ENCODE results near the gene UBAC1. TPM values are rescaled to one million over a fixed set of nuclear protein-coding genes. Genes with fewer than 3 reads are reported as not detected.

UBAC1 gene
- total and polyA plus RNA-seq, 9 of the 15 experiments (the other 6 are each of a cell fraction or from before 2014, with no cell fraction given), result 94.0 to 399 (median 228) TPM

DNA sequence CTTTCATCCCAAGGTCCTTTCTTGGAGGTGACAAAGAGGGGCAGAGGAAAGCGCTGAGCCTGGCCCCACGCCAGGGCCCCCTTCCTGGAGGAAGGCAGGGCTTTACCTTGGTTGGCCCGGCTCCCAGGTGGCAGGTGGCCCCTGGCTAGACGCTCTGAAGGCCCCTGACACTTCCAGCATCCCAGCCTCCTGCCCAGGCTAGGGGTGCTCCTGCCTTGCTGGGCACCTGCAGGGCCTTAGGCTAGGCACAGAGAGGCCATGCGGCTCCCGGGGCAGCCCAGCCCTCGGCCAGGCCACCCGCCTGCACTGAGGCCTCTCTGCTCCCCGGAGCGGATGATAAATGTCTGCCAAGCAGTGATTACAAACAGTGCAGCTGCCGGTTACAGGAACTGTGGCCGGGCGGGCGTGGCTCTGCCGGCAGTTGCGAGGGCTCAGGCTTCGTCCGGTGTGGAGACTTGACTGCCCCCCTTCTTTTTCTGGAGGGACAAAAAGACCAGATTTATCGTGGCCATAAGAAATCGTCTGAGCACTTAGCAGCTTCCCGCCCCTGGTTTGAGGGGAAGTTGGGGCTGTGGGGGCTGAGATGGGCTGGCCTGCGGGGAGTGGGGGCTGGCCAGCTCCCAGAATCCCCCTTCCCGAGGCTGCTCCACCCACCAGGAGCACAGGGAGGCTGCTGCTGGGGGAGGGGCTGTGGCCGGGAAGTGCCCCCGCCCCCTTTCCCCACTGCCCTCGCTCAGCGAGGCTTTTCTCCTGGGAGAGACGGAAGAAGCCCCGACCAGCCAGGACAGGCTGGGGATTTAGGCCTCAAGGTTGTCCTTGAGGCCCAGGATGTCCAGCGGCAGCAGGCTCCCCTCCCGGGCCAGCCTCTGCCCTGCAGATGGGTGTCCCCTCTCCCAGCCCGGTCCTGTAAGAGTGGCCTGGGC, 31.6 kb upstream of the UBAC1 start (continued):
- TF ChIP-seq KLF1 (tag; IDR thresholded peaks at IDR 0.05), result 0 out of 2 replicates have a peak, but pooled peaks have one; percentile 56
- TF ChIP-seq, protein P1, sequence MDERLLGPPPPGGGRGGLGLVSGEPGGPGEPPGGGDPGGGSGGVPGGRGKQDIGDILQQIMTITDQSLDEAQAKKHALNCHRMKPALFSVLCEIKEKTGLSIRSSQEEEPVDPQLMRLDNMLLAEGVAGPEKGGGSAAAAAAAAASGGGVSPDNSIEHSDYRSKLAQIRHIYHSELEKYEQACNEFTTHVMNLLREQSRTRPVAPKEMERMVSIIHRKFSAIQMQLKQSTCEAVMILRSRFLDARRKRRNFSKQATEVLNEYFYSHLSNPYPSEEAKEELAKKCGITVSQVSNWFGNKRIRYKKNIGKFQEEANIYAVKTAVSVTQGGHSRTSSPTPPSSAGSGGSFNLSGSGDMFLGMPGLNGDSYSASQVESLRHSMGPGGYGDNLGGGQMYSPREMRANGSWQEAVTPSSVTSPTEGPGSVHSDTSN (CRISPR knock-in tag; IDR thresholded peaks at IDR 0.05; ENCODE audit: low read depth), result no peak
- TF ChIP-seq, protein P1 (tag; conservative IDR thresholded peaks at IDR 0.05; ENCODE audit: low read depth), result peak; percentile 91
- no peak for TF ChIP-seq NCOA6 (IDR thresholded peaks at IDR 0.05)
- TF ChIP-seq BHLHE40 (IDR thresholded peaks at IDR 0.05; ENCODE audit: low read length), result peak; percentile 71; the same call in 1 of the 2 replicates
- TF ChIP-seq SP1 (CRISPR knock-in tag; IDR thresholded peaks at IDR 0.05), result peak; percentile 26
- peak; percentile 60; the same call in 1 of the 2 replicates for TF ChIP-seq SMARCA4 (IDR thresholded peaks at IDR 0.05)
- no peak for TF ChIP-seq SMARCB1 (IDR thresholded peaks at IDR 0.05; ENCODE audit: insufficient read length, low read depth)
- peak; percentile 84 for TF ChIP-seq POLR2G (IDR thresholded peaks at IDR 0.05; ENCODE audit: low read depth, low read length)
- no peak for TF ChIP-seq SREBF1 (IDR thresholded peaks at IDR 0.05; ENCODE audit: borderline replicate concordance, low read depth, low read length)
- no peak for TF ChIP-seq ZNF212 (CRISPR knock-in tag; IDR thresholded peaks at IDR 0.05)
- TF ChIP-seq HOXB6 (CRISPR knock-in tag; IDR thresholded peaks at IDR 0.05; ENCODE audit: borderline replicate concordance), result no peak
- TF ChIP-seq ZNF146 (CRISPR knock-in tag; IDR thresholded peaks at IDR 0.05; ENCODE audit: unreplicated experiment), result no peak
- TF ChIP-seq, protein P2, sequence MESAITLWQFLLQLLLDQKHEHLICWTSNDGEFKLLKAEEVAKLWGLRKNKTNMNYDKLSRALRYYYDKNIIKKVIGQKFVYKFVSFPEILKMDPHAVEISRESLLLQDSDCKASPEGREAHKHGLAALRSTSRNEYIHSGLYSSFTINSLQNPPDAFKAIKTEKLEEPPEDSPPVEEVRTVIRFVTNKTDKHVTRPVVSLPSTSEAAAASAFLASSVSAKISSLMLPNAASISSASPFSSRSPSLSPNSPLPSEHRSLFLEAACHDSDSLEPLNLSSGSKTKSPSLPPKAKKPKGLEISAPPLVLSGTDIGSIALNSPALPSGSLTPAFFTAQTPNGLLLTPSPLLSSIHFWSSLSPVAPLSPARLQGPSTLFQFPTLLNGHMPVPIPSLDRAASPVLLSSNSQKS (CRISPR knock-in tag; IDR thresholded peaks at IDR 0.05), result no peak
- TF ChIP-seq, protein P3, sequence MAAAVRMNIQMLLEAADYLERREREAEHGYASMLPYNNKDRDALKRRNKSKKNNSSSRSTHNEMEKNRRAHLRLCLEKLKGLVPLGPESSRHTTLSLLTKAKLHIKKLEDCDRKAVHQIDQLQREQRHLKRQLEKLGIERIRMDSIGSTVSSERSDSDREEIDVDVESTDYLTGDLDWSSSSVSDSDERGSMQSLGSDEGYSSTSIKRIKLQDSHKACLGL (CRISPR knock-in tag; IDR thresholded peaks at IDR 0.05; ENCODE audit: borderline replicate concordance, poor library complexity, severe bottlenecking), result no peak
- TF ChIP-seq, protein P4, sequence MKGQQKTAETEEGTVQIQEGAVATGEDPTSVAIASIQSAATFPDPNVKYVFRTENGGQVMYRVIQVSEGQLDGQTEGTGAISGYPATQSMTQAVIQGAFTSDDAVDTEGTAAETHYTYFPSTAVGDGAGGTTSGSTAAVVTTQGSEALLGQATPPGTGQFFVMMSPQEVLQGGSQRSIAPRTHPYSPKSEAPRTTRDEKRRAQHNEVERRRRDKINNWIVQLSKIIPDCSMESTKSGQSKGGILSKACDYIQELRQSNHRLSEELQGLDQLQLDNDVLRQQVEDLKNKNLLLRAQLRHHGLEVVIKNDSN (CRISPR knock-in tag; IDR thresholded peaks at IDR 0.05), result 0 out of 2 replicates have a peak, but pooled peaks have one; percentile 10
- no peak for TF ChIP-seq GABPB2 (CRISPR knock-in tag; conservative IDR thresholded peaks at IDR 0.05)
- no peak for TF ChIP-seq ILF3 (IDR thresholded peaks at IDR 0.05; ENCODE audit: borderline replicate concordance)
- TF ChIP-seq PYGO2 (tag; IDR thresholded peaks at IDR 0.05), result no peak
- TF ChIP-seq, protein P5, sequence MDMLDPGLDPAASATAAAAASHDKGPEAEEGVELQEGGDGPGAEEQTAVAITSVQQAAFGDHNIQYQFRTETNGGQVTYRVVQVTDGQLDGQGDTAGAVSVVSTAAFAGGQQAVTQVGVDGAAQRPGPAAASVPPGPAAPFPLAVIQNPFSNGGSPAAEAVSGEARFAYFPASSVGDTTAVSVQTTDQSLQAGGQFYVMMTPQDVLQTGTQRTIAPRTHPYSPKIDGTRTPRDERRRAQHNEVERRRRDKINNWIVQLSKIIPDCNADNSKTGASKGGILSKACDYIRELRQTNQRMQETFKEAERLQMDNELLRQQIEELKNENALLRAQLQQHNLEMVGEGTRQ (CRISPR knock-in tag; IDR thresholded peaks at IDR 0.05), result no peak
- TF ChIP-seq ARHGAP35 (IDR thresholded peaks at IDR 0.05; ENCODE audit: partially characterized antibody), result no peak
- TF ChIP-seq CCNT2 (IDR thresholded peaks at IDR 0.05; ENCODE audit: borderline replicate concordance, extremely low read depth, insufficient read length, low read depth, low read length), result peak; percentile 74
